Endothelial cell of umbilical vein (primary cell): Measurements from ENCODE around the gene PLB1.

Experiments
- EZH2 ChIP-seq: IDR thresholded peaks from 2 replicates; pipeline ENCODE4 v1.6.1; 2012; ENCODE audit warnings: borderline replicate concordance, low read depth, mild to moderate bottlenecking, moderate library complexity, low read length, inconsistent platforms; ENCODE audit not compliant: severe bottlenecking
- JUN ChIP-seq: IDR thresholded peaks from 2 replicates; pipeline ENCODE4 v1.6.1; 2011; ENCODE audit warnings: borderline replicate concordance, low read depth; ENCODE audit not compliant: insufficient read length, insufficient read depth
- POLR2A ChIP-seq: IDR thresholded peaks from 2 replicates; pipeline ENCODE4 v1.6.1; 2012; ENCODE audit warnings: low read depth, mild to moderate bottlenecking, control low read depth, low read length
- POLR2AphosphoS5 ChIP-seq: IDR thresholded peaks from 2 replicates; pipeline ENCODE4 v1.6.1; 2012; ENCODE audit warnings: low read depth, mild to moderate bottlenecking, control low read depth, low read length, moderate library complexity; ENCODE audit not compliant: insufficient read depth
- TF ChIP-seq, protein P1 (sequence below), 2 donors: IDR thresholded peaks; 1 replicate in 1 of 2; 2 replicates in 1 of 2; pipeline ENCODE4 v1.5.1; 2011; ENCODE audit warnings: low read length in 2 of 2, mild to moderate bottlenecking in 2 of 2, moderate library complexity in 2 of 2, control low read depth in 1 of 2, inconsistent platforms in 1 of 2, low read depth in 1 of 2; ENCODE audit not compliant: insufficient read depth in 1 of 2; ENCODE audit errors: extremely low read depth in 1 of 2

GRCh38 chr2:28613186-28613585 is 117.3 kb downstream of the PLB1 start:
- TF ChIP-seq, protein P1, sequence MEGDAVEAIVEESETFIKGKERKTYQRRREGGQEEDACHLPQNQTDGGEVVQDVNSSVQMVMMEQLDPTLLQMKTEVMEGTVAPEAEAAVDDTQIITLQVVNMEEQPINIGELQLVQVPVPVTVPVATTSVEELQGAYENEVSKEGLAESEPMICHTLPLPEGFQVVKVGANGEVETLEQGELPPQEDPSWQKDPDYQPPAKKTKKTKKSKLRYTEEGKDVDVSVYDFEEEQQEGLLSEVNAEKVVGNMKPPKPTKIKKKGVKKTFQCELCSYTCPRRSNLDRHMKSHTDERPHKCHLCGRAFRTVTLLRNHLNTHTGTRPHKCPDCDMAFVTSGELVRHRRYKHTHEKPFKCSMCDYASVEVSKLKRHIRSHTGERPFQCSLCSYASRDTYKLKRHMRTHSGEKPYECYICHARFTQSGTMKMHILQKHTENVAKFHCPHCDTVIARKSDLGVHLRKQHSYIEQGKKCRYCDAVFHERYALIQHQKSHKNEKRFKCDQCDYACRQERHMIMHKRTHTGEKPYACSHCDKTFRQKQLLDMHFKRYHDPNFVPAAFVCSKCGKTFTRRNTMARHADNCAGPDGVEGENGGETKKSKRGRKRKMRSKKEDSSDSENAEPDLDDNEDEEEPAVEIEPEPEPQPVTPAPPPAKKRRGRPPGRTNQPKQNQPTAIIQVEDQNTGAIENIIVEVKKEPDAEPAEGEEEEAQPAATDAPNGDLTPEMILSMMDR (IDR thresholded peaks at IDR 0.05; ENCODE audit: extremely low read depth in 1 of 2, insufficient read depth in 1 of 2, low read depth in 1 of 2, low read length in 2 of 2), result no peak
- TF ChIP-seq EZH2 (no peak), POLR2A (no peak), POLR2AphosphoS5 (no peak), JUN (no peak)
